ENCODE measurements around the gene ACTR1B. TPM values are rescaled to one million over a fixed set of nuclear protein-coding genes. Genes with fewer than 3 reads are reported as not detected.
"Not testable (repeated sequence)": the region's sequence is repeated elsewhere in the genome, so short reads cannot be mapped to it uniquely, and the experiment has no call there.

ACTR1B gene
- total RNA-seq, 8 experiments from 2014 or later = 34.5 to 70.0 (median 46.9) TPM

- no peak overlapping the region for H3K27ac ChIP-seq
- 89 to 100% (median 100%) methylated on average over 1 of the region's 1 CpG; no CpG with 5 or more reads in 7 of the 10 experiments for WGBS, 10 experiments
- no peak for ATAC-seq (replicated peaks in 6 of 8)
- H3K4me3 ChIP-seq = no peak overlapping the region
- H3K4me1 ChIP-seq (replicated peaks in 1 of 2) = peaks cover 0 to 16% of the 10 kb centered on the region in 2 donors
- in situ Hi-C loops (cut with MboI; ENCODE audit: low pct_unique_long_range_greater_than_20kb in 2 of 9, low sequenced_read_pairs in 9 of 9, unreplicated experiment in 9 of 9) = no loop called here
Measured at GRCh38 chr2:97676620-97677019, 12.8 kb upstream of the ACTR1B start.

- in situ Hi-C loops (cut with MboI; ENCODE audit: low pct_unique_long_range_greater_than_20kb in 2 of 9, low sequenced_read_pairs in 9 of 9, unreplicated experiment in 9 of 9) = no loop called here
- WGBS, 10 experiments = 7 to 89% (median 47%) methylated on average over 1 to 5 of the region's 5 CpGs
- H3K4me1 ChIP-seq (replicated peaks in 1 of 2) = peaks cover 0 to 16% of the 10 kb centered on the region in 2 donors
- no peak overlapping the region for H3K4me3 ChIP-seq
- peak in 1 of 8 experiments; percentile 71 for ATAC-seq (replicated peaks in 6 of 8)
- H3K27ac ChIP-seq = no peak overlapping the region
Measured at GRCh38 chr2:97675430-97676113, 11.7 kb upstream of the ACTR1B start.

- in situ Hi-C loops (cut with MboI; ENCODE audit: low pct_unique_long_range_greater_than_20kb in 2 of 9, low sequenced_read_pairs in 9 of 9, unreplicated experiment in 9 of 9) = loop anchor here in 2 of 9 experiments (25.0 kb wide), 1 partner anchor 1612 kb away; no protein-coding TSS in a partner anchor
Measured at GRCh38 chr2:97673915-97674283, 10.1 kb upstream of the ACTR1B start.

GRCh38 chr2:97673182-97673914 lies 9.5 kb upstream of the ACTR1B start:
- ATAC-seq (replicated peaks in 6 of 8) = peak in 2 of 8 experiments; percentile 21 to 54
- Histone ChIP-seq H3K4me1 (replicated peaks in 1 of 2) (peaks cover 0 to 16% of the 10 kb centered on the region in 2 donors), H3K27ac (no peak overlapping the region), H3K4me3 (no peak overlapping the region)
- in situ Hi-C loops (cut with MboI; ENCODE audit: low pct_unique_long_range_greater_than_20kb in 2 of 9, low sequenced_read_pairs in 9 of 9, unreplicated experiment in 9 of 9) = loop anchor here in 2 of 9 experiments (25.0 kb wide), 1 partner anchor 1611 kb away; no protein-coding TSS in a partner anchor
- WGBS, 10 experiments = 80 to 100% (median 96%) methylated on average over 1 to 5 of the region's 9 CpGs; no CpG with 5 or more reads in 5 of the 10 experiments

More at GRCh38 chr2:97673915-97674283, 10.1 kb upstream of the ACTR1B start:
- Histone ChIP-seq H3K27ac (no peak overlapping the region), H3K4me3 (no peak overlapping the region), H3K4me1 (replicated peaks in 1 of 2) (peaks cover 0 to 16% of the 10 kb centered on the region in 2 donors)
- peak in 1 of 8 experiments; percentile 49 for ATAC-seq (replicated peaks in 6 of 8)
- 58 to 96% (median 82%) methylated on average over 1 to 6 of the region's 8 CpGs; no CpG with 5 or more reads in 2 of the 10 experiments for WGBS, 10 experiments

GRCh38 chr2:97672606-97673140 lies 8.8 kb upstream of the ACTR1B start:
- in situ Hi-C loops (cut with MboI; ENCODE audit: low pct_unique_long_range_greater_than_20kb in 2 of 9, low sequenced_read_pairs in 9 of 9, unreplicated experiment in 9 of 9) = loop anchor here in 2 of 9 experiments (25.0 kb wide), 1 partner anchor 1610 kb away; no protein-coding TSS in a partner anchor
- not testable (repeated sequence) for H3K4me3 ChIP-seq; H3K27ac ChIP-seq; ATAC-seq (replicated peaks in 6 of 8)
- 83 to 100% (median 100%) methylated on average over 1 to 2 of the region's 6 CpGs; no CpG with 5 or more reads in 6 of the 10 experiments for WGBS, 10 experiments
- H3K4me1 ChIP-seq (replicated peaks in 1 of 2) = peaks cover 0 to 16% of the 10 kb centered on the region in 2 donors

- H3K27ac ChIP-seq = no peak overlapping the region
- H3K4me3 ChIP-seq = no peak overlapping the region
- H3K4me1 ChIP-seq (replicated peaks in 1 of 2) = peaks cover 0 to 16% of the 10 kb centered on the region in 2 donors
- ATAC-seq (replicated peaks in 6 of 8) = no peak
- in situ Hi-C loops (cut with MboI; ENCODE audit: low pct_unique_long_range_greater_than_20kb in 2 of 9, low sequenced_read_pairs in 9 of 9, unreplicated experiment in 9 of 9) = loop anchor here in 2 of 9 experiments (25.0 kb wide), 1 partner anchor 1609 kb away; no protein-coding TSS in a partner anchor
- 60 to 100% (median 100%) methylated on average over 1 to 3 of the region's 7 CpGs; no CpG with 5 or more reads in 2 of the 10 experiments for whole genome bisulfite sequencing, 10 experiments
Measured at GRCh38 chr2:97671526-97671925, 7.7 kb upstream of the ACTR1B start.

- WGBS, 10 experiments = 80 to 100% (median 100%) methylated on average over 1 of the region's 1 CpG; no CpG with 5 or more reads in 4 of the 10 experiments
- Histone ChIP-seq H3K4me1 (replicated peaks in 1 of 2) (peaks cover 0 to 16% of the 10 kb centered on the region in 2 donors), H3K4me3 (no peak overlapping the region), H3K27ac (no peak overlapping the region)
- no peak for ATAC-seq (replicated peaks in 6 of 8)
- in situ Hi-C loops (cut with MboI; ENCODE audit: low pct_unique_long_range_greater_than_20kb in 2 of 9, low sequenced_read_pairs in 9 of 9, unreplicated experiment in 9 of 9) = loop anchor here in 2 of 9 experiments (25.0 kb wide), 1 partner anchor 1608 kb away; no protein-coding TSS in a partner anchor
Measured at GRCh38 chr2:97670471-97670870, 6.6 kb upstream of the ACTR1B start.

GRCh38 chr2:97669448-97669847 lies 5.6 kb upstream of the ACTR1B start, which contains the start of gene C2orf92:
TSS of gene C2orf92 (plus strand) at chr2:97669713. CDS start at chr2:97669789, 76 bp downstream.
- in situ Hi-C loops (cut with MboI; ENCODE audit: low pct_unique_long_range_greater_than_20kb in 2 of 9, low sequenced_read_pairs in 9 of 9, unreplicated experiment in 9 of 9) = loop anchor here in 2 of 9 experiments (25.0 kb wide), 1 partner anchor 1607 kb away; no protein-coding TSS in a partner anchor
- Histone ChIP-seq H3K4me1 (replicated peaks in 1 of 2) (peaks cover 0 to 10% of the 10 kb centered on the region in 2 donors), H3K4me3 (no peak within 1 kb of the TSS), H3K27ac (no peak within 1 kb of the TSS)
- ATAC-seq (replicated peaks in 6 of 8) = peak in 1 of 8 experiments; percentile 5
- WGBS, 10 experiments = 79 to 100% (median 93%) methylated on average over 1 to 6 of the region's 6 CpGs; no CpG with 5 or more reads in 4 of the 10 experiments

DNA sequence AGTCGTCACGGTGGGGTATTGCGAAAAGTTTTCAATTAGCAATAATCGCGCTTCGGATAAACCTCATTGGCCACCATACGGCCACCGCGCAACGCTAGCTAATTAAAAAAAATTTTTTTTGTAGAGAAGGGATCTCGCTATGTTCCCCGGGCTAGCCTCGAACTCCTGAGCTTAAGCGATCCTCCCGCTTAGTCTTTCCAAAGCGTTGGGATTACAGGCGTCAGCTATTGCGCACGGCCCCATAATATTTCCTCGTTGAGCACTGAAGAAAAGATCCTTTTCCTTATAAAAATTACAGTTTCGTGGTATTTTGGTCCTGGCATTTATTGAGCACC lies 759 bp upstream of the ACTR1B start:
- in situ Hi-C loops (cut with MboI; ENCODE audit: low pct_unique_long_range_greater_than_20kb in 2 of 9, low sequenced_read_pairs in 9 of 9, unreplicated experiment in 9 of 9) = loop anchor here in 2 of 9 experiments (25.0 kb wide), 1 partner anchor 1602 kb away; no protein-coding TSS in a partner anchor
- 0 to 27% (median 6%) methylated on average over 3 to 17 of the region's 21 CpGs for WGBS, 10 experiments
- H3K27ac ChIP-seq = peak overlapping the region; percentile 86 to 91
- peak in 1 of 8 experiments; percentile 0 for ATAC-seq (replicated peaks in 6 of 8)
- peak overlapping the region; percentile 60 to 94 (median 71) for H3K4me3 ChIP-seq
- H3K4me1 ChIP-seq (replicated peaks in 1 of 2) = peaks cover 8 to 14% of the 10 kb centered on the region in 2 donors

DNA sequence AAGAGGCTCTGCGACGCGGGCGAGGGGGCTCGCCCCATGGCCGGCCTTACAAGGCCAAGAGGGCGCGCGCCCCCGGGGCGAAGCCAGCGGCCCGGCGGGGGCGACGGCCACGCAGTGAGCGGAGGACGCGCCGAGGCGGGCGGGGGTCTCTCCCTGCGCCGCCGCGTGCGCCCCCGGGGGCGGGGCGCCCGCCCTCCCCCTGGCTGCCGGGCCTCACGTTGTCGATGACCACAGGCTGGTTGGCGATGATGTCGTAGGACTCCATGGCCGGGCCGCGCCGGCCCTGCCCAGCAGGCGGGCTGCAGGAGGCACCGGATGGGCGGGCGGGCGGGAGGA lies 250 bp downstream of the ACTR1B start:
- in situ Hi-C loops (cut with MboI; ENCODE audit: low pct_unique_long_range_greater_than_20kb in 2 of 9, low sequenced_read_pairs in 9 of 9, unreplicated experiment in 9 of 9) = loop anchor here in 2 of 9 experiments (25.0 kb wide), 1 partner anchor 1601 kb away; no protein-coding TSS in a partner anchor
- no peak for ATAC-seq (replicated peaks in 6 of 8)
- peaks cover 8 to 14% of the 10 kb centered on the region in 2 donors for H3K4me1 ChIP-seq (replicated peaks in 1 of 2)
- peak overlapping the region; percentile 85 to 91 for H3K27ac ChIP-seq
- H3K4me3 ChIP-seq = peak overlapping the region; percentile 60 to 94 (median 71)
- 0% methylated on average over 4 of the region's 46 CpGs; no CpG with 5 or more reads in 9 of the 10 experiments for WGBS, 10 experiments

DNA sequence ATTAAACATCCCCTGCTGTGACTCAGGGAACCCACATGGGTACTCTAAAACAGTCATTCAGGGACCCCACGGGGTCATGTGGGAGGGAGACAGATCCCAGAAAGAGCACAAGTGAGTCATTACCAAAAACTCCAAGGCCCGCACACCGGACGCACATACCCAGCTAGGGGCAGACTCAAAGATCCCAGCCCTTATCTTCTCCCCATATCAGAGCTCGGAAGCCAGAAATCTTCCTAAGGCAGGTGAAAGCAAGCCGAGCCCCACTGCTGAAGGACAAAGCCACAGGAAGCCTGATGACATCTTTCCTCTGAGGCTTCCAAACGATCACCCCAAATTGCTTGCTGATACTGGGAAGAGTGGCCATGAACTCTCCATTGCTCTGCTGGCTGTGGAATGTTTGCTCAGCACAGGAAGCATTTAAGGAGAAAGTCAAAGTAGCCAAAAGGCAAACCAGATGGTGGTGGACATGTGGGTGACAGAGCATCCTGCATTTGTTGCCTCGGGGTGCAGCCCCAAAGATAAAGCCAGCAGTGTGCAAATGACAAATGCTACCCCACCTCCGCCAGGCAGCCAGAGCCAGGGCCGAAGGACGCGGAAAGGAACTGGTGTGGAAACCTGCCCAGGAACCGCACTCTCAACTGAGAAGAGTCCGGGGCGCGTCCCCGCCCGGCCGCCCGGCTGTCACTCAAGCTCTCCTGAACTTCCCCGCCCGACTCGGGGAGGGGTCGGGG lies 784 bp downstream of the ACTR1B start:
- in situ Hi-C loops (cut with MboI; ENCODE audit: low pct_unique_long_range_greater_than_20kb in 2 of 9, low sequenced_read_pairs in 9 of 9, unreplicated experiment in 9 of 9) = loop anchor here in 2 of 9 experiments (25.0 kb wide), 1 partner anchor 1601 kb away; no protein-coding TSS in a partner anchor
- Histone ChIP-seq H3K27ac (peak overlapping the region; percentile 85 to 91), H3K4me1 (replicated peaks in 1 of 2) (peaks cover 8 to 14% of the 10 kb centered on the region in 2 donors), H3K4me3 (peak overlapping the region; percentile 60 to 94 (median 71))
- 0 to 10% (median 0%) methylated on average over 1 to 10 of the region's 24 CpGs; no CpG with 5 or more reads in 1 of the 10 experiments for WGBS, 10 experiments
- ATAC-seq (replicated peaks in 6 of 8) = peak in 5 of 8 experiments; percentile 14 to 47 (median 30)

All from motor neuron (in vitro differentiated cells).